H9 (cell line): ENCODE measurements around the gene SLC16A10. TPM values are rescaled to one million over a fixed set of nuclear protein-coding genes. Genes with fewer than 3 reads are reported as not detected.

Experiments used
- DNase-seq: peaks from one replicate; pipeline ENCODE4 v3.0.0-alpha.2; 2017
- H2AFZ ChIP-seq: one replicate; pipeline ENCODE4 v1.6.1; 2013; ENCODE audit warnings: mild to moderate bottlenecking, low read length, control low read depth, moderate library complexity
- H2AK5ac ChIP-seq: 2 replicates; pipeline ENCODE4 v1.6.1; 2013; ENCODE audit warnings: low read length, control low read depth, mixed read lengths; ENCODE audit not compliant: insufficient read length
- H2BK120ac ChIP-seq: one replicate; pipeline ENCODE4 v1.6.1; 2013; ENCODE audit warnings: low read depth, mild to moderate bottlenecking, low read length, control low read depth, inconsistent platforms; ENCODE audit not compliant: poor library complexity, severe bottlenecking
- H2BK12ac ChIP-seq: 2 replicates; pipeline ENCODE4 v1.6.1; 2013; ENCODE audit warnings: low read length, control low read depth, mixed read lengths, low read depth; ENCODE audit not compliant: insufficient read length
- H2BK15ac ChIP-seq: 2 replicates; pipeline ENCODE4 v1.6.1; 2013; ENCODE audit warnings: low read depth, low read length, control low read depth
- H2BK20ac ChIP-seq: one replicate; pipeline ENCODE4 v1.6.1; 2013; ENCODE audit warnings: low read depth, mild to moderate bottlenecking, low read length, control low read depth, inconsistent platforms; ENCODE audit not compliant: poor library complexity, severe bottlenecking
- H2BK5ac ChIP-seq: 2 replicates; pipeline ENCODE4 v1.6.1; 2013; ENCODE audit warnings: low read length, control low read depth, mixed read lengths; ENCODE audit not compliant: insufficient read length
- H3K14ac ChIP-seq: 2 replicates; pipeline ENCODE4 v1.6.1; 2013; ENCODE audit warnings: low read length, control low read depth; ENCODE audit not compliant: insufficient read depth
- H3K18ac ChIP-seq: 2 replicates; pipeline ENCODE4 v1.6.1; 2013; ENCODE audit warnings: low read depth, mild to moderate bottlenecking, mixed read lengths, low read length, control low read depth; ENCODE audit not compliant: insufficient read length
- H3K23ac ChIP-seq: 2 replicates; pipeline ENCODE4 v1.6.1; 2013; ENCODE audit warnings: low read length, control low read depth, mixed read lengths, low read depth; ENCODE audit not compliant: insufficient read length
- H3K23me2 ChIP-seq: 2 replicates; pipeline ENCODE4 v1.6.1; 2013; ENCODE audit warnings: low read depth, mild to moderate bottlenecking, mixed read lengths, low read length, control low read depth; ENCODE audit not compliant: insufficient read length, poor library complexity, severe bottlenecking
- H3K27ac ChIP-seq: 2 replicates; pipeline ENCODE4 v1.5.1; 2013; ENCODE audit warnings: low read length, control low read depth, mixed read lengths, low read depth; ENCODE audit not compliant: insufficient read length
- H3K27me3 ChIP-seq: 2 replicates; pipeline ENCODE4 v1.6.1; 2013; ENCODE audit warnings: low read length, control low read depth, inconsistent platforms; ENCODE audit not compliant: insufficient read depth
- H3K4ac ChIP-seq: 2 replicates; pipeline ENCODE4 v1.6.1; 2013; ENCODE audit warnings: low read depth, mild to moderate bottlenecking, control low read depth, inconsistent platforms, low read length, moderate library complexity
- H3K4me1 ChIP-seq: 2 replicates; pipeline ENCODE4 v1.6.1; 2013; ENCODE audit warnings: low read length, control low read depth, inconsistent platforms; ENCODE audit not compliant: insufficient read depth
- H3K4me2 ChIP-seq: 2 replicates; pipeline ENCODE4 v1.6.1; 2013; ENCODE audit warnings: low read length, control low read depth, mixed read lengths; ENCODE audit not compliant: insufficient read length, insufficient read depth
- H3K56ac ChIP-seq: 2 replicates; pipeline ENCODE4 v1.6.1; 2013; ENCODE audit warnings: low read depth, mild to moderate bottlenecking, mixed read lengths, low read length, control low read depth; ENCODE audit not compliant: insufficient read length
- H3K79me1 ChIP-seq: 2 replicates; pipeline ENCODE4 v1.6.1; 2013; ENCODE audit warnings: low read depth, mild to moderate bottlenecking, moderate library complexity, low read length, control low read depth, inconsistent platforms; ENCODE audit not compliant: insufficient read depth, poor library complexity, severe bottlenecking
- H3K79me2 ChIP-seq: 2 replicates; pipeline ENCODE4 v1.6.1; 2013; ENCODE audit warnings: low read length, control low read depth, inconsistent platforms; ENCODE audit not compliant: insufficient read depth
- H3K9ac ChIP-seq: 2 replicates; pipeline ENCODE4 v1.6.1; 2013; ENCODE audit warnings: low read length, control low read depth, mixed read lengths; ENCODE audit not compliant: insufficient read length; ENCODE audit errors: extremely low read depth
- H3K9me3 ChIP-seq: one replicate; pipeline ENCODE4 v1.6.1; 2013; ENCODE audit warnings: low read depth, low read length, inconsistent platforms; ENCODE audit not compliant: control insufficient read depth
- H3T11ph ChIP-seq: one replicate; pipeline ENCODE4 v1.6.1; 2013; ENCODE audit warnings: mild to moderate bottlenecking, low read length, control low read depth, inconsistent platforms
- H4K20me1 ChIP-seq: one replicate; pipeline ENCODE4 v1.6.1; 2013; ENCODE audit not compliant: control insufficient read depth, insufficient read length, insufficient read depth
- H4K5ac ChIP-seq: 2 replicates; pipeline ENCODE4 v1.6.1; 2013; ENCODE audit warnings: low read depth, mild to moderate bottlenecking, mixed read lengths, low read length, control low read depth; ENCODE audit not compliant: insufficient read length
- H4K8ac ChIP-seq: replicated peaks from 2 replicates; pipeline ENCODE4 v1.6.1; 2013; ENCODE audit warnings: low read length, control low read depth, mixed read lengths, low read depth; ENCODE audit not compliant: insufficient read length
- H4K91ac ChIP-seq: 2 replicates; pipeline ENCODE4 v1.6.1; 2013; ENCODE audit warnings: low read depth, mild to moderate bottlenecking, moderate library complexity, mixed read lengths, low read length, control low read depth; ENCODE audit not compliant: insufficient read length
- H3K27ac Mint-ChIP-seq, 3 experiments: 2 replicates in 2 of 3; 3 replicates in 1 of 3; pipeline ENCODE4 v1.8.0; 2020 to 2021; ENCODE audit warnings: mixed read lengths in 3 of 3, mild to moderate bottlenecking in 1 of 3, moderate library complexity in 1 of 3
- H3K27me3 Mint-ChIP-seq: 2 replicates; pipeline ENCODE4 v1.8.0; 2021; ENCODE audit warnings: low read depth, mild to moderate bottlenecking, moderate library complexity, mixed read lengths
- H3K36me3 Mint-ChIP-seq, 3 experiments: 2 replicates in 2 of 3; 3 replicates in 1 of 3; pipeline ENCODE4 v1.8.0; 2020 to 2021; ENCODE audit warnings: low read depth in 3 of 3, mixed read lengths in 3 of 3; ENCODE audit not compliant: insufficient read depth in 1 of 3
- H3K4me1 Mint-ChIP-seq, 2 experiments: 2 replicates each; pipeline ENCODE4 v1.8.0; 2020; ENCODE audit warnings: mixed read lengths in 2 of 2
- H3K4me3 Mint-ChIP-seq, 2 experiments: 2 replicates in 1 of 2; 3 replicates in 1 of 2; pipeline ENCODE4 v1.8.0; 2020 to 2021; ENCODE audit warnings: mild to moderate bottlenecking in 2 of 2, mixed read lengths in 2 of 2, moderate library complexity in 1 of 2
- H3K9me3 Mint-ChIP-seq, 2 experiments: 2 replicates in 1 of 2; 3 replicates in 1 of 2; pipeline ENCODE4 v1.8.0; 2020; ENCODE audit warnings: mild to moderate bottlenecking in 2 of 2, mixed read lengths in 2 of 2, moderate library complexity in 1 of 2
- CTCF ChIP-seq: fragments of 200-600 bp; sonication (generic); conservative IDR thresholded peaks from 3 replicates; pipeline ENCODE4 v1.8.0; 2021; ENCODE audit warnings: antibody characterized with exemption, mild to moderate bottlenecking
- WGBS: extraction: QIAGEN DNeasy Blood & Tissue Kit; methylation state at CpG from one replicate; pipeline ENCODE4 v1.1.7; 2013; ENCODE audit warnings: missing lambda C conversion rate, low lambda C conversion rate, mixed read lengths; ENCODE audit not compliant: insufficient read length; ENCODE audit errors: extremely low coverage; 5-methylcytosine and 5-hydroxymethylcytosine counted together
- total RNA-seq: library from RNA; stranded (reverse); gene quantifications from 2 replicates; pipeline ENCODE4 v1.2.1, GENCODE V29; 2021

The SLC16A10 gene
- total RNA-seq, 1 experiment from 2014 or later, result 11.4 TPM

GRCh38 chr6:111207141-111207858 is 120.0 kb downstream of the SLC16A10 start:
- Histone ChIP-seq H3K4me2 (no peak overlapping the region), H2AFZ (no peak overlapping the region), H3K27me3 (no peaks in the 10 kb centered on the region), H3K79me1 (no peaks in the 10 kb centered on the region), H2BK120ac (no peak overlapping the region), H2BK15ac (no peak overlapping the region), H3K14ac (no peak overlapping the region), H2BK12ac (no peak overlapping the region), H2BK20ac (no peak overlapping the region), H4K5ac (peak overlapping the region; percentile 84), H3T11ph (no peak overlapping the region), H2AK5ac (no peak overlapping the region), H3K56ac (no peak overlapping the region), H4K20me1 (no peaks in the 10 kb centered on the region), H3K27ac (no peak overlapping the region), H3K18ac (no peak overlapping the region), H3K4me1 (no peaks in the 10 kb centered on the region; the same call in 1 of the 2 replicates), H2BK5ac (no peak overlapping the region), H3K4ac (no peak overlapping the region), H3K9me3 (no peaks in the 10 kb centered on the region), H4K91ac (no peak overlapping the region), H4K8ac (peak overlapping the region; percentile 89), H3K79me2 (no peaks in the 10 kb centered on the region), H3K23me2 (no peaks in the 10 kb centered on the region), H3K23ac (peak overlapping the region; percentile 76), H3K9ac (no peak overlapping the region)
- H3K27ac Mint-ChIP-seq, result no peak overlapping the region; a peak in 1 of 7 replicates
- no peaks in the 10 kb centered on the region for H3K27me3 Mint-ChIP-seq
- WGBS, result no CpG with 5 or more reads among the region's 4 CpGs
- no peak for TF ChIP-seq CTCF
- no peaks in the 10 kb centered on the region for H3K9me3 Mint-ChIP-seq
- H3K4me1 Mint-ChIP-seq, result peaks cover 6 to 12% of the 10 kb centered on the region in 2 experiments
- no peak overlapping the region for H3K4me3 Mint-ChIP-seq
- no peak for DNase-seq
- H3K36me3 Mint-ChIP-seq, result no peaks in the 10 kb centered on the region
